Fibroblast of skin of left biceps (primary cell): ENCODE results near the gene HOTAIR.

ENCODE experiments used
- DNase-seq, 2 experiments: peaks; one replicate each; pipeline ENCODE4 v3.0.0-alpha.2; 2013; ENCODE audit warnings: low read depth in 2 of 2

The HOTAIR gene

DNA sequence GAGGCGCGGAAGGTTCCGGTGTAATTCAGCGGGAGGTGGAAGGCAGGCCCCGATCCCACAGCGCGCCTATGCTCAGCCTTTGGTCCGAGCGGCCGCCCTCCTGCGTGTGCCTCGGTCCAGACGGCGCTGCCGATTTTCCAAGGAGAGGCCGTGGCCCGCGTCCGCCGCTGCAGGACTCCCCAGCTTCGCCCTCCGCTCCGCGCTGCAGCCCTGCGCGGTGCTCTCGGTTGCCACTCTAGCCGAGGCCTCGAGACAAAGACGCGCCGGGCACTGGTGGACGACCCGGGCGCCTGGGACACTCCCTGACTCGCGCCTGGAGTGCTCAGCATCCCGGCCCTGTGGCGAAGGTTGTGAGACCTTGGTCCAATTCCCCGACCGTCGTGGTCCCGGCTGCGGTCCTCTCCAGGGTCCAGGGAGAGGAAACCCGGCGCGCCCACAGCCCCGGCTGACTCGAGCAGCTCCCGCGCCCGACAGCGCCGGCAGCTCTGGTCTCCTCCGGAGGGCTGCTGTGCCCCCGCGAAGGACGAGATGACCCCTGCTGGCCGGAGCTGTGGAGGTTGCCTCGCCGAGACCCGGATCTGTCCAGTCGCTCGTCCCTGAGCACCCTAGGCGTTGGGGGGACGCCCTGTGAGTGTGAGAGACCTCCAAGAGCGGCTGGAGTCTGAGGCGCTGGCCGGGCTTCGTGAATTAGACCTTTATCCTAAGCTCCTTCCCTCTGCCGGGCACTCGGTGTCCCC, 13.6 kb downstream of the HOTAIR start:
- no peak for DNase-seq

DNA sequence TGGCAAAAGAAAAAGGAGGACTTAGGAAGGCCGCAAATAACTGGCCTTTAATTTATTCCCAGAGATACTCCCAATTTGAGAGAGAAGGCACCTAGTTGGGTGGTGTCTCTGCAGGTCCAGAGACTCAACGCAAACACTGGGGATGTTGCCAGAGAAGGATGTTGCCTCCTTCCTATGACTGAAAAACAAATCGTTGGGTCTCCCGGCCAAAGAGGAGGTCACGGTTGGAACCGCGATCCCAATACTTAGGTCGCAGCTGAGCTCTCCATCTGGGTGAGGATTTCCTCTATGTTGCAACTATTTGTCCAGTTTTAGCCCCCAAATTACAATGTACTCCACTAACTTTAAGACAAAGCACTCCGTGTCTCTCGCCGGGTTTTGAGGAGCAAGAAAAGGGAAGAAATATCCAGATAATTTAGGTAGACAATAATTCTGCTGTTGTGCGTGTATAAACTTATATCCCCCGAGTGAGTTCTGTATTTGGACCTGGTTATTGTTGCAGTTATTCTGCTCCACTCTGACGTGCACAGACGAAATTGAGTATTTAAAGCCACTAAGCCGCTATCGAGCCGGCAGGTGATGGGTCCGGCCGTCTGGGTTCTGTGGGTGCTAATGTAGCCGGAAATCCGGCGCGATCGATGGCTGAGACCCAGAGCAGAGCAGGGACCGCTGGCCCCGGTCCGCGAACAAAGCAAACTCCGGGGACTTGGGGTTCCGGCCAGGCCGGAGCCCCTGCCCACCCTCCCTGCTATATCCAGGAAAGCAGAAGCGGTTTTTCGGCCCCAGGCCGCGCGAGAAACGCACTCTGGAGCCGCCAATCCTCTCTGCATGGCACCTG, 14.3 kb downstream of the HOTAIR start:
- DNase-seq = no peak

DNA sequence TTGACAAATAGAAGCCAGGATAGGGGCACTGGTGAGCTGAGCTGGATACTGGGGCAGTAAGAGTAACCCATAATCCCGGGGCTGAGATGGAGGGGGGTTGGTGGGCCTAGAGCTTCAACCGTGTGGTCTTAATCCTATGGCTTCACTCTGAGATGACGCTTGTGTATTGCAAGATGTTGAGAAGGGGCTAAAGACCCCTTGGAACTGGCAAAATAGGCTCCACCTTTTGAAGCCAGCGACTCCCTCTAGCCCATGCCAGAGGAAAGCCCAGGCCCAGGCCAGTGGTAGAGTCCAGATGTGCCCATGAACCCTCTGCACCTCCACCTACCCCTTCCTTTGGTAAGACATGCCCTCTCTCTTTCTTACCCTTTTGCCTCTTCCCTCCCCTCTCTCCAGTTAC, 15.4 kb downstream of the HOTAIR start:
- DNase-seq = no peak

DNA sequence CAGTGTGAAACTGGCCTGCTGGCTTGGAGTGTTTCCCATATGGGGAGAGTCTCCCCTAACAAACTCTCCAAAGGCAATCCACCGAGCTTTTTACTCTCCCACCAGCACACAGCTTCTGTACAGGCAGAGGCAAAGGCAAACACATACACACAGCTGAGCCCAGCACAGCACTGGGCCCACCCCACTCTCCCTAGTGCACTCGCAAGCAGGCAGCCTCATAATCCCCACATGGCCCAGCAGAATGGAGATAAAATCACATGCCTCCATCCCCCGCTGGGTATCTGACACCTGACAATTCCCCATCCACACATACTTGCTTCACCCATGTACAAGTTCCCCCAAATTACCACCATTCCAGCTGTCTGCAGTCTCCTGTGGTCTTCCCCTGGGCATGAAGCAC, 16.6 kb downstream of the HOTAIR start:
- no peak for DNase-seq

DNA sequence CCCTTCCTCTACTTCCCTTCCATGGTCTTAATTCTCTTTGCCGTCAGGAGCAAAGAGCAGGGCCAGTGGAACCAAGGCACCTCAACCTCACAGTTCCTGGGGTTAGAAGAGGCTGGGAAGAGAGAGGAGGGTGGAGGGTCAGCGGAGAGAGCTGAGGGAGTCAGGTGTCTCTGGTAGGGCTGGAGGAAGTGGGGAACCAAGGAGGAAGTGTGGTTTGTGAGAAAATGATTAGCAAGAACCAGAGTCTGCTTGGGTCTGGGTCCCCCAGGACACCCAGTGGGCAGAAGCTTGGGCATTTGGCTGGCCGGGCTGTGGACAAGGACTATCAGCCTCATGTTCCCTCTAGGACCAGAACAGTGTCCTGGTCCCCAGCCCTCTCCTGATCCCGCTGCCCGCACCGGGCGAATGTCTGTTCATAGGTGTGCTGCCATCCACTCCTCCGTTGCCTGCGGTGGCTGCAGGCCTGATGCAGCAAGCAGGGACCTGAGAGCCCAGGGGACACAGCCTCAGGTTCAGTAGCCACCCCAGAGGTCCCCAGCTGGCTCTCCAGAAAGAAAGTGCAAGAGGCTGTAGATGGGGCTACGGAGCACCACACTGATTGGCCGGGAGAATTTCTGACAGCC, 17.7 kb downstream of the HOTAIR start:
- no peak for DNase-seq

DNA sequence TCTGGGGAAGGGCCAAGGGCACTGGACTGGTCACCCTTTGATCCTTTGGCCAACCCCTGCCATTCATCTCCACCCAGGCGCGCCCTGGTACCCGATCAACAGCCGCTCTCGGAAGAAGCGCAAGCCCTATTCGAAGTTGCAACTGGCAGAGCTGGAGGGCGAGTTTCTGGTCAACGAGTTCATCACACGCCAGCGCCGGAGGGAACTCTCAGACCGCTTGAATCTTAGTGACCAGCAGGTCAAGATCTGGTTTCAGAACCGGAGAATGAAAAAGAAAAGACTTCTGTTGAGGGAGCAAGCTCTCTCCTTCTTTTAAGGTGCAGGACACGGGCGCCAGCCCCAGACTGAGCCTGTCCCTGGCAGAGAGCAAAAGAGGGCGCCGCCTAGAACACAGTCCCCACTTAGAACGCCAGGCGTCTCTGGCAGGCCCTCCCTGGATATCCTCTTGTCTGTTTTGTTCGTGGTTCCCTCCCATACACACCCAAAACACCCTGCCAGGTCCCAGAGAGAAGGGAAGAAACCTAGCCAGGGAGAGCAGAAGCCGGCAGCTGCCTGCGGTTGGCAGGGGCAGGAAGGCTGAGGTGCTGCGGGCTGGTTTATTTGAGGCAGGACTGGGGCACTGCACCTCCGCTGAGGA, 18.4 kb downstream of the HOTAIR start:
- DNase-seq = no peak

DNA sequence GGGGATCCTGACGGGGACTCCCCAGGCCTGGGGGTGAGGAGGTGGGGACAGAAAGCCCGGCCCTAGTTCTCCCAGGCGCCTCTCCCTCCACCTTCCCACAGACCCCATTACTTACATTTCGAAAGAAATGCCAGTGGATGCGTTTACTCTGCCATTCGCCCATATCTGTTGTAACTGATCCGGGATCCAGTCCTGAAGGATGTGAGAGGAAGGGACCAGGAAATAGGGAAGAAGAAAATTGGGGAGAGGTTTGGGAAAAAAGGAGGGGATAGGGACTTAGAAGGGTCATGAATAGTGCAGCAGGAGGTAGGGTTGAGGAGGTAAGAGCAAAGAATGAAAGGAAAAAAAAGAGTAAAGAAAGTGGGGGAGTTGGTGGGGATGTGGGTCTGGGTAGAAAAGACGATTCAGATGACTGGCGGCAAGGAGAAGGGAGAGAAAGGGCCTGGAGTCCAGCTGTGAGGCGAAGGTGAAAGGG, 18.9 kb downstream of the HOTAIR start:
- no peak for DNase-seq

DNA sequence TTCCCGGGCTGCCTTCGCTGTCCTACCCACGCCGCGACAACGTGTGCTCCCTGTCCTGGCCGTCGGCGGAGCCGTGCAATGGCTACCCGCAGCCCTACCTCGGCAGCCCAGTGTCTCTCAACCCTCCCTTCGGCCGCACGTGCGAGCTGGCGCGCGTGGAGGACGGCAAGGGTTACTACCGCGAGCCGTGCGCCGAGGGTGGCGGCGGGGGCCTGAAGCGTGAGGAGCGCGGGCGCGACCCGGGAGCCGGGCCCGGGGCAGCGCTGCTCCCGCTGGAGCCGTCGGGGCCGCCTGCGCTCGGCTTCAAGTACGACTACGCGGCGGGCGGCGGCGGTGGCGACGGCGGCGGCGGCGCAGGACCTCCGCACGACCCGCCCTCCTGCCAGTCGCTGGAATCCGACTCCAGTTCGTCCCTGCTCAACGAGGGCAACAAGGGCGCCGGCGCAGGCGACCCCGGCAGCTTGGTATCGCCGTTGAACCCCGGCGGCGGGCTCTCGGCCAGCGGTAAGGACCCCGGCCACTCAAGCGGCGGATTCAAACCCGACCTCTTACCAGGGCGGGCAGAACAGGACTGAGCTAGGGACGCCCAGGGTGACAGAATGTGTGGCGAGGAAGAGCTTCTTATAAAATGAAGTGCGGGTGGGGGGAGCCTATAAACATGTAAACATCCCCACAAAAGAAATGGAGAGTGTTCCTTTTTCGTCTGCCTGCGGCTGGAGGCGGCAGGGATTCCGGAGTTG, 19.5 kb downstream of the HOTAIR start:
- no peak for DNase-seq

DNA sequence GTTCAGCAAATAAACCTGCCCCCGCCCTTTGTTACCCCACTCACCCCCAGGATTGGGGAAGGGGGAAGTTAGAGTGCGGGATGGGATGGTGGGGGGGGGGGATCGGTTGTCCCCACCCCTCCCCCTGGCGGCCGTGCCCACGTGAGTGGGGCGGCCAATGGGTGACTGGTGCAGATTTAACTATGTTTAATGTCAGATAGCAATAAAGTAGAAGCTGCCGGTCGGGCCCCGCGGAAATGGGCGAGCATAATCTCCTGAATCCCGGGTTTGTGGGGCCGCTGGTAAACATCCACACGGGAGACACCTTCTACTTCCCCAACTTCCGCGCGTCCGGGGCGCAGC, 20.1 kb downstream of the HOTAIR start, which contains the start of gene HOXC12:
TSS of gene HOXC12 (plus strand) at position 210 of the 342 bp plus-strand sequence. CDS start at position 237, 27 bp downstream.
- DNase-seq = no peak

DNA sequence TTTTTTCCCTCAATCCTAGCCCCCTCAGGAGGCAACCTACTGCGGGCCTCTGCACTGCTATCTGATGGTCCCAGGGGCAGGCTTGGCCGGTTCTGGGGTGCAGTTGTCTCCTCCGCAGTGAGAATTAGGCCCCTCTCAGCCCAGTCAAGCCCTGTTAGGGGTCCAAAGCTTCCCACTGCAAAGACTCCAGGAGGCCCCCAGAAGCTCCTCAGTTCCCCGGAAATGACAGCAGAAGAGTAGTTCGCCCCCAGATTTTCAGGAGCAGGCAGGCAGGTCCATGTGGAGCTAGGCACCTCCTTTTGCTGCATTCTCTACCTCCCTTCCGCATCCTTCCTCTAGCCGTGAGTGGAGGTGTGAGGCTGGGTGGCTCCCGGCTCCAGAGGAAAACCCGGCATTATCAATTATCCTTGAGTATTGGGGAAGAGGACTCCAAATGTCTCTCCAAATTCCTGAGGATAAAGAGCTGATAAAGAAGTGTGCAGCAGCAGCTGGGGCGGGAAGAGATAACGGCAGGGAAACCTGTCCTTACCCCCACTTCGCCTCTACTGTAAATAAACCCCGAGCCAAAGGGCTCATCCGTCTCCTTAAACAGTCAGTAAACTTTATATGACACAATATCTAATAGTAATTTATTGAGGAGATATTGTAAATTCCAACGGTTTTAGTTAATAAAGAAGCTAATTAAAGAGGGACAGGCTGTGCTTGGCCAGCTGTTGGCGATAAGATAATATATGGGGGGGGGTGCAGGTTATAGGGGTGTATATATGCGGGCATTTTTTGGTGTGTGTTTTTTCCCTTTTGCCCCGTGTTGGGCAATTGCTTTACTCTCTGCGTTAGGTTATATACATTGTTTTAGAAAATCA, 20.7 kb downstream of the HOTAIR start:
- no peak for DNase-seq

DNA sequence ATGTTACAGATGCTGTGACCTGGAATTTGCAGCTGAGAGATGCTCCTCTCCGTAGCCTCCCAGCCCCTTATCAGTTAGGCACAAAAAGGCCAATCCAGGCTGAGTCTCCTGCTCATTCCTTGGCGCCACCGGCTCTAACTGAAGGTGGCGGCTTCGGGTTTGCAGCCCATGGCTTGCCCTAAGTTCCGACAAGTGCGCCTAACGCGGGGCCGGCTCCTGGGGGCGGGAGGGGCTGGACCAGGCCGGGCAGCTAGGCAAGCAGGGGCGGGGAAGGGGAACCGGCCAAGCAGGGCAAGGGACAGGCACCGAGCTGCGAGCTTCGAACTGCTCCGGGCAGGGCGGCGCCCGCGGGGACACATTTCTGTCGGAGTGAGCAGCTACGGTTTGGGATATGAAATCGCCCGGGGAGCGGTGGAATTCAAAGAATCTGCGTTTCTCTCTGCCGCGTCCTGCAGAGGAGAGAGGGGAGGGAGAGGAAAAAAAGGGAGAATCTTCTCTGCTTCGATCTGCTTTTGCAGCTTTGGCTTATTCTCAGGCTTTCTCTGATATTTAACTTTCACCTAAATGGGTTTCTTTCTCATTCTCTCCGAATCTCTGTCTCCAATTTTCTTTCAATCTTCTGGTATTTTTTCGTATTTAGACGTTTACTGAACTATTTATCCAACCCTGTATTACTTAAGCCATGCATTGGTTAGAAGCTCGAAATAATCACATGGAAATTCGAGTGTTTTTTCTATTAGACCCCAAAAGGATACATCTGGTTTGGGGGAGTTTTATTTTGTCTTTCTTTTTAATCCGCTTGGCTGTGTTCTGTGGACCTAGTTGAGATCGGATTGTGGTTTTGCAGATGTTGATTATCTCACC, 21.7 kb downstream of the HOTAIR start:
- DNase-seq = no peak

DNA sequence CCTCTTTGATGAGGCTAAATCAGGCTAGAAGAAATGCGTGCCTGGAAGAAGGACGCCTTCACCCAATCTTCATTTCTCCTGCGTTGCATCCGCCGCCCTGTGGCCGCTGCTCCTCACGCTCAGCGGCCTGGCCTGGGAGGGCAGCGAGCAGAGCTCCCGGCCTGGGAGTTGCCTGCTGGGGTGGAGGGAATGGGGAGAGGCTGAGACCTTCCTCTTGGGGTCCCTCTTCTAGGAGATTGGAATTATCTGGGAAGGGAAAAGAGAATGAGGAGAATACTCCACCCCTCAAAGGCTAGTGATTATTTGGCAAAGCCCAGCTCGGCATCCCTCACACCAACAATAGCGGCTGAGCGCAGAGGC, 22.4 kb downstream of the HOTAIR start:
- no peak for DNase-seq

DNA sequence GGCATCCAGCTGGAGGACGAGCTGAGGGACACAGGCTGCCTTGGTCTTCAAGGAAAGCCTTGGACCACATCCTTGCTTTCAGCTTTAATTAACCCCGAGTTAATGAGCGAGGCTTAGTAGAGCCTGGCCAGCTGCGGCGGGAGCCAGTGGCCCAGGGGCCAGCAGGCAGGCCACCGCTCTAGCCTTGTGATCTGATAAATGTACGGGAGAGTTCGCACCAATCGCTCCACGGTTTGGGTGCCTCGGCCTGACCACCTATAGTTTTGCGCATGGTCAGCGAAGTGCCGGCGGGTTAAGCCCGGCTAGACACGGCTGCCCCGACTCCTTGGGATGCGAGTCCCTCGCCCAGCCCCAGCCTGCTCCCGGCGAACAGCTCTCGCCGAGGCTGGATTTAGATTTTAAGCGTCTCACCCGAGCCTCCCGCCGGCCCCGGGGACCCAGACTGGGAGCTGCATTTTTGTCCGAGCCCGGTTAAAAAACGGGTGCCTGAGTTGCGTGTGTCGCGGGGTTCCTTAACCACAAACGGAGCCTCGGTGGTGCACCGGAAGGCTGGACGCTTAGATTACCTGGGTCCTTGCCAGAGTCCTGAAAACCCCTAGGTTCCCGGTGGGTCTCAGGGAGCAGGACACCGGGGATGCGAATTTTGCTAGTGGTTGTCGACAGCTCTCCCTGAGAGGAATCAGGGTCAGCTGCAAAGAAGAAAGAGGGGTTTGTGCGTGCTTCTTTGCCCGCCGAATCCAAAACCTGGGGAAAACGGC, 23.0 kb downstream of the HOTAIR start:
- no peak for DNase-seq

DNA sequence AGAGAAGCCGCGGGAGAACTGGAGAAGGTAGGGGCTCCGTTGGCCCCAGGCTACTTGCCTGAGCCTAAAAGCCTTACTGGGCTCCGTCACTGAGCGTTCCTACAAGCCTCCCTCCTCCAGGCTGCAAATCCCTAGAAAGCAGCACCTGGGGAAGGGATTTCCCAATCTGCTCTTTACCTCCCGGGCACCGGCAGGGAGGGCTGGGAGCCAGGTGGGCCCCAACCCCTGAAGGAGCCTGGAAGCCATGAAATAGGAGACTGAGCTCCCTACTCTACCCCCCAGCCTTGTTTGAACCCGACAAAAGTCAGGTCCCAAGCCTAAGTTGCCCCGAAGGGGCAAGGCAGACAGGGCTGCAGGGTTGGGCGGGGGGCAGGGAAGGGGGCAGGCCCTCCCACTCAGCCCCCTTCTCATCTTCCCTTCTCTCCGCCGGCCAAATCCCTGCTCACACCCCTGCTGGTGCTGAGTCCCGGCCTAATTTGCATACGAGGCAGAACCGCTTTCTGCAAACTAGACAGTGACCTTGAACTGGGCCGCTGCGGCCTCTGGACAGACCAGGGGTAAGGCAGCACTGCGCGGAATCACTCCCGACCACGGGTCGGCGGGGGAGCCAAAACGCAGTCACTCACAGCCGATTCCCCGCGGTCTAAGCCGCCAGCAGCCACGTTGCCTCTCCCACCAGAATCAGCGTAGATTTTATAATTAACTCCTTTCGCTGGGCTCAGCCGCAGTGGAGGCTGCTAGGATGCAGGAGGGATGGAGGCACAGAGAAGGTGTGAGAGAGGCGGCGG, 23.8 kb downstream of the HOTAIR start:
- DNase-seq = no peak

DNA sequence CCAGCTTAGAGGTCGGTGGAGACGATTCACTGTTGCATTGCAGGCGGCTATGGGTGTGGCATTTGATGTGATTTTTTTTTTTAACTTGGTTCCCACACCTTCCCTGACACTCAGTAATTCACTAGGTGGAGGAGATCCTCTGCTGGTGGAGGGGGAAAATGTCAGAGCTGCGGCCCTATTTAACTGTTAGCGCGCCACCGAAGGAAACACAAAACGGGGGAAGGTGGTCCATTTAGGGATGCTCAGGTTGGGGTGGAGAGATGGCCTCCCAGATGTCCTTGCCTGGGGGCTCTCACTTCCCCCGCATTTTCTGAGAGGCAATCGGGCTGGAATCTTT, 24.3 kb downstream of the HOTAIR start:
- DNase-seq = no peak

DNA sequence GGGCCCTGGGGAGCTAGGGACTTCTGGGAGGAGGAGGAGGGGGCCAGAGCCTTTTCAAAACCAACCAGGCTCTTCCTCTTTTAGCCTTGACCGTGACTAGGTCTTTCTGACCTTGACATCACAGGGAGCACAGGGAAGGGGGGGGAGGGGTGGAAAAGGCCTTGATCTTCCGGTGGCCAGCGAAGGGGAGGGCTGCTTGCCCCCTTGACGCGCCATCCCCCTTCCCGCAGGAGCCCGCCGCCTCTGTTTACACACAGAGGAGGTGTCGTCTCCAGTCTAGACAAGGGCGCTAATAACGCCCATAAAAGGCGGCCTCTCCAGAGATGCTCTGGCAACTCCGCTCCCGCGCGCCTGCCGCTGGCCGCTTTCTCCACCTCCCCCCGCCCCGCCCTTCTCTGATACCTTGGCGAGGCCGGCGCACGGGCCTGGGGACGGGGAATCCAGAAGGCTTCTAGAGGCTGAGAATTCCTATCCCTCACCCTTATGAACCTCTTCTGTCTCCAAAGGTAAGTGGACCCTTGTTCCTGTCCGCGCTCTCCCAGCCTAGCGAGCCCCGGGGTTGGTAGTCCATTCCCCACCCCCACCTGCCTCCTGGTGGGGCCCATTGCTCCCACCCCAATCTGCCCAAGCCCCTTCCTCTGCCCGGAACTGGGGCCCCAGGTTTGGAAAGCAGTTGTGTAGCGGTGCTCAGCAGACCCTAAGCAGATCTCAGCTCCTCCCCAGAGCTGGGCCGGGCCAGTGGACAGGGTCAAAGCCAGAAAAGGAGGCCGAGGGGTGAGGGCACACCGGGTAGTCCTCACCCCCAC, 24.9 kb downstream of the HOTAIR start:
- no peak for DNase-seq
